IMR-90 (cell line): ENCODE measurements around the gene OR6P1. TPM values are rescaled to one million over a fixed set of nuclear protein-coding genes. Genes with fewer than 3 reads are reported as not detected.

Experiments used
- ATAC-seq: fragments of 200-7000 bp; cut with Tn5 transposase; 2 replicates; pipeline ENCODE4 v1.9.1; 2020; ENCODE audit warnings: low read depth, mild to moderate bottlenecking, moderate library complexity
- BruUV-seq: library from RNA; stranded (reverse); fragments of 400-500 nt; replicated peaks from 2 replicates; lab custom pipeline; 2021; lab: Mats Ljungman, UMichigan
- CTCF ChIA-PET: fragments of 300-600 bp; formaldehyde crosslinking; extraction: SDS; loops from one replicate; lab custom pipeline; 2021; ENCODE audit warnings: antibody characterized with exemption; lab: Yijun Ruan, JAX
- POLR2A ChIA-PET: fragments of 300-600 bp; sonication (Branson Sonifier 250); formaldehyde crosslinking; loops from one replicate; lab custom pipeline; 2022; ENCODE audit warnings: antibody characterized with exemption; ENCODE audit not compliant: unreplicated experiment; lab: Charles Lee
- DNase-seq: peaks from one replicate; pipeline ENCODE4 v3.0.0; 2013
- H2AFZ ChIP-seq: replicated peaks from 2 replicates; pipeline ENCODE3; 2013; ENCODE audit warnings: low read length, mild to moderate bottlenecking; ENCODE audit not compliant: poor library complexity
- H2AK5ac ChIP-seq: 2 replicates; pipeline ENCODE4 v1.6.1; 2013; ENCODE audit warnings: low read depth, low read length, inconsistent platforms
- H2AK9ac ChIP-seq: replicated peaks from 2 replicates; pipeline ENCODE3; 2013; ENCODE audit warnings: mild to moderate bottlenecking, low read depth, low read length, moderate library complexity; ENCODE audit not compliant: poor library complexity
- H2BK120ac ChIP-seq: 2 replicates; pipeline ENCODE4 v1.6.1; 2013; ENCODE audit warnings: low read depth, low read length, inconsistent platforms
- H2BK15ac ChIP-seq: 3 replicates; pipeline ENCODE4 v1.6.1; 2013; ENCODE audit warnings: low read depth, low read length, inconsistent platforms
- H2BK20ac ChIP-seq: 2 replicates; pipeline ENCODE4 v1.6.1; 2013; ENCODE audit warnings: low read depth, mild to moderate bottlenecking, inconsistent platforms, low read length, moderate library complexity
- H2BK5ac ChIP-seq: 2 replicates; pipeline ENCODE4 v1.6.1; 2013; ENCODE audit warnings: mild to moderate bottlenecking, low read depth, low read length, inconsistent platforms; ENCODE audit not compliant: poor library complexity, severe bottlenecking
- H3K14ac ChIP-seq: replicated peaks from 2 replicates; pipeline ENCODE4 v1.6.1; 2013; ENCODE audit warnings: low read depth, low read length, inconsistent platforms
- H3K18ac ChIP-seq: 2 replicates; pipeline ENCODE4 v1.6.1; 2013; ENCODE audit warnings: low read depth, low read length, control low read depth
- H3K23ac ChIP-seq: 2 replicates; pipeline ENCODE4 v1.6.1; 2013; ENCODE audit warnings: low read depth, low read length, inconsistent platforms
- H3K27ac ChIP-seq: 2 replicates; pipeline ENCODE4 v1.5.1; 2013; ENCODE audit warnings: mild to moderate bottlenecking, control low read depth, low read length; ENCODE audit not compliant: insufficient read depth
- H3K27me3 ChIP-seq: 2 replicates; pipeline ENCODE4 v1.6.1; 2013; ENCODE audit warnings: low read length; ENCODE audit not compliant: control insufficient read depth, insufficient read depth
- H3K36me3 ChIP-seq: 2 replicates; pipeline ENCODE4 v1.6.1; 2013; ENCODE audit warnings: low read length, mixed read lengths; ENCODE audit not compliant: control insufficient read depth, insufficient read depth
- H3K4ac ChIP-seq: 2 replicates; pipeline ENCODE4 v1.6.1; 2013; ENCODE audit warnings: low read depth, low read length, inconsistent platforms
- H3K4me1 ChIP-seq: 2 replicates; pipeline ENCODE4 v1.6.1; 2013; ENCODE audit warnings: low read length, mixed read lengths; ENCODE audit not compliant: control insufficient read depth, insufficient read depth
- H3K4me2 ChIP-seq: 2 replicates; pipeline ENCODE4 v1.6.1; 2013; ENCODE audit warnings: low read depth, mild to moderate bottlenecking, control low read depth, low read length, moderate library complexity
- H3K4me3 ChIP-seq: 2 replicates; pipeline ENCODE4 v1.5.1; 2013; ENCODE audit warnings: low read depth, mild to moderate bottlenecking, control low read depth, low read length, moderate library complexity; ENCODE audit not compliant: insufficient read depth
- H3K56ac ChIP-seq: 2 replicates; pipeline ENCODE4 v1.6.1; 2013; ENCODE audit warnings: low read length, inconsistent platforms; ENCODE audit not compliant: insufficient read depth; ENCODE audit errors: extremely low read depth
- H3K79me1 ChIP-seq, 2 experiments: 2 replicates each; pipeline ENCODE4 v1.6.1; 2013; ENCODE audit warnings: low read length in 2 of 2, inconsistent platforms in 1 of 2, low read depth in 1 of 2
- H3K9ac ChIP-seq: 2 replicates; pipeline ENCODE4 v1.6.1; 2013; ENCODE audit warnings: low read depth, low read length, control low read depth
- H3K9me1 ChIP-seq: 2 replicates; pipeline ENCODE4 v1.6.1; 2013; ENCODE audit warnings: low read length, inconsistent platforms; ENCODE audit not compliant: insufficient read depth
- H3K9me3 ChIP-seq: 2 replicates; pipeline ENCODE4 v1.6.1; 2013; ENCODE audit warnings: low read length; ENCODE audit not compliant: control insufficient read depth, insufficient read depth
- H4K20me1 ChIP-seq: 2 replicates; pipeline ENCODE4 v1.6.1; 2013; ENCODE audit warnings: low read length, inconsistent platforms; ENCODE audit not compliant: insufficient read depth
- H4K5ac ChIP-seq: 2 replicates; pipeline ENCODE4 v1.6.1; 2013; ENCODE audit warnings: mild to moderate bottlenecking, low read depth, low read length, control low read depth
- H4K8ac ChIP-seq, 2 experiments: 2 replicates each; pipeline ENCODE4 v1.6.1; 2013; ENCODE audit warnings: low read depth in 2 of 2, low read length in 2 of 2, control low read depth in 1 of 2, inconsistent platforms in 1 of 2
- H4K91ac ChIP-seq: 2 replicates; pipeline ENCODE4 v1.6.1; 2013; ENCODE audit warnings: low read depth, low read length, inconsistent platforms; ENCODE audit not compliant: insufficient read depth
- CEBPB ChIP-seq: IDR thresholded peaks from 2 replicates; pipeline ENCODE4 v1.6.1; 2012; ENCODE audit warnings: low read depth, low read length, improper control_type of control experiment
- CHD1 ChIP-seq: IDR thresholded peaks from 2 replicates; pipeline ENCODE4 v1.6.1; 2012; ENCODE audit warnings: low read depth, low read length, improper control_type of control experiment
- SMC3 ChIP-seq: fragments of 150-350 bp; IDR thresholded peaks from 2 replicates; pipeline ENCODE4 v1.6.1; 2016; ENCODE audit warnings: low read depth, mild to moderate bottlenecking, antibody characterized with exemption, low read length, moderate library complexity
- WGBS, 2 experiments: methylation state at CpG; one replicate each; pipeline versions ENCODE4 v1.1.5 to v1.1.7; 2013; ENCODE audit warnings: missing lambda C conversion rate in 2 of 2; ENCODE audit not compliant: insufficient read length in 1 of 2; ENCODE audit errors: extremely low coverage in 2 of 2; 5-methylcytosine and 5-hydroxymethylcytosine counted together
- dilution Hi-C: fragments of 300-500 bp; cut with HindIII; formaldehyde crosslinking; loops from one replicate; pipeline ENCODE4 v1.14.3; 2018; ENCODE audit warnings: low sequenced_read_pairs; ENCODE audit not compliant: unreplicated experiment
- in situ Hi-C: fragments of 300-500 bp; cut with MboI; formaldehyde crosslinking; loops from 3 replicates; pipeline ENCODE4 v1.14.3; 2019; ENCODE audit warnings: low sequenced_read_pairs, inconsistent platforms, mixed read lengths
- intact Hi-C: fragments of 100-400 bp; cut with micrococcal nuclease; formaldehyde crosslinking; loops from 2 replicates; pipeline ENCODE4 v1.10.0; 2022
- polyA plus RNA-seq, 3 experiments: library from polyadenylated mRNA; depleted of rRNA; stranded (reverse); fragments of >200 nt; gene quantifications; 2 replicates each; pipeline ENCODE4 v1.2.3, GENCODE V29; 2012; ENCODE audit warnings: low replicate concordance in 1 of 3
- total RNA-seq: library from RNA; depleted of rRNA; stranded (reverse); fragments of >200 nt; gene quantifications from 2 replicates; pipeline ENCODE4 v1.2.3, GENCODE V29; 2012

Gene OR6P1
- total and polyA plus RNA-seq, 2 of the 4 experiments (the other 2 are of a cell fraction) = not detected

DNA sequence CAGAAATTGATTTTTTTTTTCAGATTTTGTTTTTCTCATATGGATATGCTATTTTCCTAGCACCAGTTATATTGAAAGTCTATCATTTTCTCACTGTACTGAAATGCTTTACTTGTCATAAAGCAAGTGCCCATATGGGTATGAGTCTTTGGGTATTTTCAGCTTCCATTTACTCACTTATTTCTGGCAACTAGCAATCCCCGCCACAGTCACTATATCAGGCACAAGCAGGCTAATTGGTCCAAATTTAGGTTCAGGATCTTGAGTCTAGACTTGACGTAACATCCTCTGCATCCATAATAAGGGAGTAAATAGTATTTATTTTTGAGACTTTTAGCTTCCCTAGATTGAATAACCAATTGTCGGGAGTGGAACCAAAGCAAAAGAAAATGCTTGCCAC is 7.2 kb upstream of the OR6P1 start:
- Histone ChIP-seq H2BK15ac (no peak overlapping the region), H3K14ac (no peak overlapping the region), H3K79me1 (no peaks in the 10 kb centered on the region), H2AK5ac (no peak overlapping the region), H2AK9ac (no peak overlapping the region), H3K4me2 (no peak overlapping the region), H3K36me3 (no peaks in the 10 kb centered on the region), H4K5ac (no peak overlapping the region), H2BK5ac (no peak overlapping the region), H3K9me3 (no peaks in the 10 kb centered on the region), H3K56ac (no peak overlapping the region), H3K27ac (no peak overlapping the region), H3K23ac (no peak overlapping the region), H4K20me1 (no peaks in the 10 kb centered on the region), H3K4ac (no peak overlapping the region), H3K4me3 (no peak overlapping the region), H3K4me1 (no peaks in the 10 kb centered on the region), H3K9me1 (no peaks in the 10 kb centered on the region), H2AFZ (no peak overlapping the region), H3K18ac (no peak overlapping the region), H2BK20ac (no peak overlapping the region), H3K9ac (no peak overlapping the region), H3K27me3 (no peaks in the 10 kb centered on the region), H4K91ac (no peak overlapping the region), H4K8ac (no peak overlapping the region), H2BK120ac (no peak overlapping the region)
- TF ChIP-seq SMC3 (no peak), CHD1 (no peak), CEBPB (no peak)
- dilution Hi-C loops = no loop called here
- no peak for ATAC-seq
- ChIA-PET POLR2A (no interaction called here), CTCF (no interaction called here)
- BruUV-seq = no TSS peak
- no peak for DNase-seq
- in situ Hi-C loops = no loop called here
- intact Hi-C loops = no loop called here
- no CpG with 5 or more reads among the region's 3 CpGs for WGBS, 2 experiments
